ENCODE measurements around the gene TXN2.

GRCh38 chr22:36442506-36443197 lies 38.8 kb downstream of the TXN2 start:
- TF ChIP-seq CTCF (IDR thresholded peaks at IDR 0.05 in 4 of 5, conservative IDR thresholded peaks at IDR 0.05 in 1 of 5), result no peak
- TF ChIP-seq POLR2A (IDR thresholded peaks at IDR 0.05), result no peak
